GM21526 (cell line): ENCODE results near the gene ACAP1.
A peak's percentile ranks its signal among the peaks of the same experiment; 100 is the strongest.
"Not testable (repeated sequence)": the region's sequence is repeated elsewhere in the genome, so short reads cannot be mapped to it uniquely, and the experiment has no call there.

Experiments
- ATAC-seq: cut with Tn5 transposase; IDR thresholded peaks from one replicate; pipeline ENCODE4 v1.9.1; 2021; ENCODE audit warnings: moderate library complexity; ENCODE audit not compliant: unreplicated experiment, low FRiP score

Gene ACAP1

GRCh38 chr17:7328840-7329373 is 7.4 kb upstream of the ACAP1 start, which contains the start of gene NEURL4:
Gene NEURL4 (minus strand): TSS chr17:7329335. CDS start chr17:7329312, 23 bp downstream.
- ATAC-seq = peak; percentile 48

GRCh38 chr17:7329374-7329996 is 6.8 kb upstream of the ACAP1 start:
- ATAC-seq = peak; percentile 46

- peak; percentile 31 for ATAC-seq
These were observed 6.2 kb upstream of the ACAP1 start for GRCh38 chr17:7329997-7330637.

- peak; percentile 0 for ATAC-seq
These were observed 5.7 kb upstream of the ACAP1 start for GRCh38 chr17:7330638-7331015.

- no peak for ATAC-seq
These were observed 4.2 kb upstream of the ACAP1 start for GRCh38 chr17:7332111-7332510.

GRCh38 chr17:7332600-7333069 is 3.7 kb upstream of the ACAP1 start:
- not testable (repeated sequence) for ATAC-seq

- no peak for ATAC-seq
These were observed 1.3 kb upstream of the ACAP1 start for GRCh38 chr17:7334938-7335538.

- ATAC-seq = not testable (repeated sequence)
These were observed 564 bp upstream of the ACAP1 start for GRCh38 chr17:7335765-7336164.

GRCh38 chr17:7337600-7337999 is 1.3 kb downstream of the ACAP1 start:
- not testable (repeated sequence) for ATAC-seq

- ATAC-seq = no peak
These were observed 3.9 kb downstream of the ACAP1 start for GRCh38 chr17:7340179-7340578.

GRCh38 chr17:7341842-7342241 is 5.5 kb downstream of the ACAP1 start:
- no peak for ATAC-seq

GRCh38 chr17:7343250-7343649 is 6.9 kb downstream of the ACAP1 start:
- ATAC-seq = no peak

- no peak for ATAC-seq
These were observed 10.7 kb downstream of the ACAP1 start for GRCh38 chr17:7346761-7347614.

- no peak for ATAC-seq
These were observed 11.5 kb downstream of the ACAP1 start for GRCh38 chr17:7347630-7348477.

- ATAC-seq = no peak
These were observed 12.3 kb downstream of the ACAP1 start for GRCh38 chr17:7348478-7349242.

GRCh38 chr17:7351665-7352502 is 15.6 kb downstream of the ACAP1 start, which contains the start of gene KCTD11:
Gene KCTD11 (plus strand): TSS chr17:7352162.
- no peak for ATAC-seq

GRCh38 chr17:7352503-7352889 is 16.2 kb downstream of the ACAP1 start:
- no peak for ATAC-seq
